D721Med (cell line): Measurements from ENCODE around the gene CFAP70.

ENCODE experiments used
- DNase-seq: peaks from one replicate; pipeline ENCODE4 v3.0.0; 2011; ENCODE audit warnings: low spot score; ENCODE audit not compliant: insufficient read length
- FAIRE-seq: peaks from 2 replicates; lab custom pipeline; 2011; peaks lifted over from hg19 to GRCh38; lab: Jason Lieb, UNC
- CTCF ChIP-seq: IDR thresholded peaks from 2 replicates; pipeline ENCODE4 v1.5.1; 2012; ENCODE audit warnings: mild to moderate bottlenecking, control low read depth; ENCODE audit not compliant: insufficient read depth; ENCODE audit errors: missing control alignments

Gene CFAP70

GRCh38 chr10:73307203-73307800 lies 51.4 kb downstream of the CFAP70 start:
- no peak for FAIRE-seq
- TF ChIP-seq CTCF: no peak
- DNase-seq: no peak

GRCh38 chr10:73306171-73306708 lies 52.4 kb downstream of the CFAP70 start:
- TF ChIP-seq CTCF: no peak
- FAIRE-seq (no peak), DNase-seq (no peak)

GRCh38 chr10:73296946-73297345 lies 61.7 kb downstream of the CFAP70 start:
- DNase-seq (no peak), FAIRE-seq (no peak)
- no peak for TF ChIP-seq CTCF

GRCh38 chr10:73293461-73293860 lies 65.2 kb downstream of the CFAP70 start:
- no peak for TF ChIP-seq CTCF
- DNase-seq (no peak), FAIRE-seq (no peak)

GRCh38 chr10:73289958-73290357 lies 68.7 kb downstream of the CFAP70 start:
- DNase-seq (no peak), FAIRE-seq (no peak)
- TF ChIP-seq CTCF: no peak

- no peak for TF ChIP-seq CTCF
- no peak for FAIRE-seq
These were observed 71.2 kb downstream of the CFAP70 start for GRCh38 chr10:73287441-73287840.

GRCh38 chr10:73281097-73281496 lies 77.6 kb downstream of the CFAP70 start:
- no peak for TF ChIP-seq CTCF
- no peak for FAIRE-seq
- DNase-seq: no peak

More at GRCh38 chr10:73287441-73287840, 71.2 kb downstream of the CFAP70 start:
- DNase-seq: no peak
